Measurements from ENCODE around the gene ESRRG. TPM values are rescaled to one million over a fixed set of nuclear protein-coding genes. Genes with fewer than 3 reads are reported as not detected.

The ESRRG gene
- total and polyA plus RNA-seq, 2 experiments from 2014 or later: not detected

GRCh38 chr1:216498277-216498676 lies 225.0 kb downstream of the ESRRG start:
- no peaks in the 10 kb centered on the region for H3K36me3 ChIP-seq (ENCODE audit: low read depth)
- in situ Hi-C loops (cut with MboI): no loop called here
- H3K27ac ChIP-seq: no peak overlapping the region
- no peaks in the 10 kb centered on the region; the same call in 1 of the 2 replicates for H3K27me3 ChIP-seq (replicated peaks; ENCODE audit: insufficient read depth)
- H3K4me1 ChIP-seq (ENCODE audit: insufficient read depth): no peaks in the 10 kb centered on the region
- H3K9ac ChIP-seq: no peak overlapping the region
- H3K4me2 ChIP-seq (ENCODE audit: unreplicated experiment): no peak overlapping the region
- WGBS, 2 experiments (ENCODE audit: low coverage in 1 of 2, low lambda C conversion rate in 2 of 2, missing lambda C conversion rate in 2 of 2): 20 to 25% methylated on average over 2 of the region's 2 CpGs
- no peak for DNase-seq
- H3K79me2 ChIP-seq (ENCODE audit: insufficient read depth): no peaks in the 10 kb centered on the region
- no peaks in the 10 kb centered on the region for H3K9me3 ChIP-seq (ENCODE audit: low read depth)
- no peaks in the 10 kb centered on the region for H3F3A ChIP-seq (ENCODE audit: insufficient read depth)
- H2AFZ ChIP-seq: no peak overlapping the region
- H4K20me1 ChIP-seq (ENCODE audit: insufficient read depth): no peaks in the 10 kb centered on the region
- no peak overlapping the region for H3K4me3 ChIP-seq
- no peaks in the 10 kb centered on the region for H3K9me2 ChIP-seq (ENCODE audit: insufficient read depth)
- TF ChIP-seq EZH2 (IDR thresholded peaks at IDR 0.05; ENCODE audit: insufficient read depth, poor library complexity, severe bottlenecking) (no peak), EZH2phosphoT487 (IDR thresholded peaks at IDR 0.05; ENCODE audit: insufficient read depth, low read depth) (no peak)

GRCh38 chr1:216485042-216485441 lies 238.2 kb downstream of the ESRRG start:
- Histone ChIP-seq H3K9me2 (ENCODE audit: insufficient read depth) (no peaks in the 10 kb centered on the region), H3K9ac (no peak overlapping the region), H3K4me2 (ENCODE audit: unreplicated experiment) (no peak overlapping the region), H3K27me3 (replicated peaks; ENCODE audit: insufficient read depth) (no peaks in the 10 kb centered on the region), H2AFZ (no peak overlapping the region), H4K20me1 (ENCODE audit: insufficient read depth) (no peaks in the 10 kb centered on the region), H3F3A (ENCODE audit: insufficient read depth) (no peaks in the 10 kb centered on the region), H3K79me2 (ENCODE audit: insufficient read depth) (no peaks in the 10 kb centered on the region), H3K9me3 (ENCODE audit: low read depth) (no peaks in the 10 kb centered on the region), H3K36me3 (ENCODE audit: low read depth) (no peaks in the 10 kb centered on the region), H3K4me1 (ENCODE audit: insufficient read depth) (no peaks in the 10 kb centered on the region), H3K27ac (no peak overlapping the region), H3K4me3 (no peak overlapping the region)
- WGBS, 2 experiments (ENCODE audit: low coverage in 1 of 2, low lambda C conversion rate in 2 of 2, missing lambda C conversion rate in 2 of 2): 0% methylated on average over 1 of the region's 1 CpG
- in situ Hi-C loops (cut with MboI): no loop called here
- DNase-seq: no peak
- no peak for TF ChIP-seq EZH2 (IDR thresholded peaks at IDR 0.05; ENCODE audit: insufficient read depth, poor library complexity, severe bottlenecking)
- TF ChIP-seq EZH2phosphoT487 (IDR thresholded peaks at IDR 0.05; ENCODE audit: insufficient read depth, low read depth): no peak

GRCh38 chr1:216483672-216484401 lies 239.4 kb downstream of the ESRRG start:
- TF ChIP-seq EZH2 (IDR thresholded peaks at IDR 0.05; ENCODE audit: insufficient read depth, poor library complexity, severe bottlenecking) (no peak), EZH2phosphoT487 (IDR thresholded peaks at IDR 0.05; ENCODE audit: insufficient read depth, low read depth) (no peak)
- Histone ChIP-seq H3K9me2 (ENCODE audit: insufficient read depth) (no peaks in the 10 kb centered on the region), H3K27ac (no peak overlapping the region), H3K9ac (no peak overlapping the region), H4K20me1 (ENCODE audit: insufficient read depth) (no peaks in the 10 kb centered on the region), H3K79me2 (ENCODE audit: insufficient read depth) (no peaks in the 10 kb centered on the region), H3K36me3 (ENCODE audit: low read depth) (no peaks in the 10 kb centered on the region), H3K9me3 (ENCODE audit: low read depth) (no peaks in the 10 kb centered on the region), H3F3A (ENCODE audit: insufficient read depth) (no peaks in the 10 kb centered on the region), H3K27me3 (replicated peaks; ENCODE audit: insufficient read depth) (no peaks in the 10 kb centered on the region), H3K4me2 (ENCODE audit: unreplicated experiment) (no peak overlapping the region), H2AFZ (no peak overlapping the region), H3K4me1 (ENCODE audit: insufficient read depth) (no peaks in the 10 kb centered on the region), H3K4me3 (no peak overlapping the region)
- WGBS, 2 experiments (ENCODE audit: low coverage in 1 of 2, low lambda C conversion rate in 2 of 2, missing lambda C conversion rate in 2 of 2): 18 to 24% methylated on average over 1 of the region's 1 CpG
- DNase-seq: no peak
- in situ Hi-C loops (cut with MboI): no loop called here

GRCh38 chr1:216482620-216483019 lies 240.6 kb downstream of the ESRRG start:
- no peaks in the 10 kb centered on the region for H3K79me2 ChIP-seq (ENCODE audit: insufficient read depth)
- H3K27ac ChIP-seq: no peak overlapping the region
- 8 to 10% methylated on average over 3 of the region's 3 CpGs for WGBS, 2 experiments (ENCODE audit: low coverage in 1 of 2, low lambda C conversion rate in 2 of 2, missing lambda C conversion rate in 2 of 2)

More at GRCh38 chr1:216482620-216483019, 240.6 kb downstream of the ESRRG start:
- H3K27me3 ChIP-seq (replicated peaks; ENCODE audit: insufficient read depth): no peaks in the 10 kb centered on the region
- H3K4me3 ChIP-seq: no peak overlapping the region
- H3K4me1 ChIP-seq (ENCODE audit: insufficient read depth): no peaks in the 10 kb centered on the region
- no peaks in the 10 kb centered on the region for H3K36me3 ChIP-seq (ENCODE audit: low read depth)
- H2AFZ ChIP-seq: no peak overlapping the region
- no peaks in the 10 kb centered on the region for H4K20me1 ChIP-seq (ENCODE audit: insufficient read depth)
- no peak overlapping the region for H3K4me2 ChIP-seq (ENCODE audit: unreplicated experiment)
- no peaks in the 10 kb centered on the region for H3K9me2 ChIP-seq (ENCODE audit: insufficient read depth)
- no peaks in the 10 kb centered on the region for H3F3A ChIP-seq (ENCODE audit: insufficient read depth)
- no peaks in the 10 kb centered on the region for H3K9me3 ChIP-seq (ENCODE audit: low read depth)
- no peak overlapping the region for H3K9ac ChIP-seq
- no peak for TF ChIP-seq EZH2phosphoT487 (IDR thresholded peaks at IDR 0.05; ENCODE audit: insufficient read depth, low read depth)
- no peak for TF ChIP-seq EZH2 (IDR thresholded peaks at IDR 0.05; ENCODE audit: insufficient read depth, poor library complexity, severe bottlenecking)
- DNase-seq: no peak
- in situ Hi-C loops (cut with MboI): no loop called here

All from GM23248 (cell line).